Mammary epithelial cell (primary cell): ENCODE measurements around the gene SUSD6.

Experiments used
- CTCF ChIP-seq, 2 donors: IDR thresholded peaks in 1 of 2; conservative IDR thresholded peaks in 1 of 2; 2 replicates each; pipeline ENCODE4 v1.5.1; 2011 to 2012; ENCODE audit warnings: inconsistent platforms in 2 of 2, low read length in 2 of 2, mild to moderate bottlenecking in 2 of 2, control low read depth in 1 of 2, low read depth in 1 of 2; ENCODE audit not compliant: insufficient read depth in 1 of 2; ENCODE audit errors: extremely low read depth in 1 of 2
- EZH2 ChIP-seq: IDR thresholded peaks from 2 replicates; pipeline ENCODE4 v1.6.1; 2012; ENCODE audit warnings: low read length, inconsistent platforms, borderline replicate concordance

GRCh38 chr14:69672356-69672755 is 61.0 kb downstream of the SUSD6 start:
- TF ChIP-seq EZH2 (no peak), CTCF (conservative IDR thresholded peaks at IDR 0.05 in 1 of 2, IDR thresholded peaks at IDR 0.05 in 1 of 2; ENCODE audit: extremely low read depth in 1 of 2, insufficient read depth in 1 of 2, low read depth in 1 of 2, low read length in 2 of 2) (no peak)
